ENCODE measurements around the gene MMEL1.
"Not testable (repeated sequence)": the region's sequence is repeated elsewhere in the genome, so short reads cannot be mapped to it uniquely, and the experiment has no call there.

The MMEL1 gene

GRCh38 chr1:2628191-2628932, 4.5 kb downstream of the MMEL1 start:
- no peak for FAIRE-seq

- no peak for FAIRE-seq
These were observed 5.1 kb downstream of the MMEL1 start for GRCh38 chr1:2627746-2628145.

- not testable (repeated sequence) for FAIRE-seq
These were observed 7.1 kb downstream of the MMEL1 start for GRCh38 chr1:2625748-2626147.

- no peak for FAIRE-seq
These were observed 7.5 kb downstream of the MMEL1 start for GRCh38 chr1:2625311-2625710.

GRCh38 chr1:2624735-2625300, 8.0 kb downstream of the MMEL1 start:
- no peak for FAIRE-seq

GRCh38 chr1:2623571-2624337, 9.1 kb downstream of the MMEL1 start:
- no peak for FAIRE-seq

GRCh38 chr1:2617971-2618470, 14.8 kb downstream of the MMEL1 start:
- FAIRE-seq: no peak

GRCh38 chr1:2614145-2614544, 18.7 kb downstream of the MMEL1 start:
- FAIRE-seq: no peak

GRCh38 chr1:2612591-2613365, 20.0 kb downstream of the MMEL1 start:
- FAIRE-seq: no peak

- FAIRE-seq: no peak
These were observed 21.0 kb downstream of the MMEL1 start for GRCh38 chr1:2611621-2612437.

- FAIRE-seq: no peak
These were observed 21.8 kb downstream of the MMEL1 start for GRCh38 chr1:2611031-2611501.

- no peak for FAIRE-seq
These were observed 22.5 kb downstream of the MMEL1 start for GRCh38 chr1:2610036-2610959.

GRCh38 chr1:2609319-2610035, 23.3 kb downstream of the MMEL1 start:
- FAIRE-seq: no peak

- no peak for FAIRE-seq
These were observed 25.1 kb downstream of the MMEL1 start for GRCh38 chr1:2607641-2608091.

- FAIRE-seq: no peak
These were observed 25.8 kb downstream of the MMEL1 start for GRCh38 chr1:2606881-2607621.

GRCh38 chr1:2606396-2606880, 26.4 kb downstream of the MMEL1 start:
- no peak for FAIRE-seq

- no peak for FAIRE-seq
These were observed 27.1 kb downstream of the MMEL1 start for GRCh38 chr1:2605509-2606395.

Measured in endometrium (tissue), 2 donors.